Trophoblast cell (in vitro differentiated cells and primary cell): ENCODE data around the gene SOX4.

Experiments used
- DNase-seq, 2 donors: peaks; one replicate each; pipeline ENCODE4 v3.0.0-alpha.2; 2016
- H2AFZ ChIP-seq: 2 replicates; pipeline ENCODE4 v1.6.1; 2013; ENCODE audit warnings: low read length, moderate library complexity, mild to moderate bottlenecking; ENCODE audit not compliant: insufficient read depth, poor library complexity
- H2AK5ac ChIP-seq: 2 replicates; pipeline ENCODE4 v1.6.1; 2013; ENCODE audit warnings: mild to moderate bottlenecking, low read length
- H2BK120ac ChIP-seq: 2 replicates; pipeline ENCODE4 v1.6.1; 2013; ENCODE audit warnings: low read length, mild to moderate bottlenecking, moderate library complexity; ENCODE audit not compliant: insufficient read depth, poor library complexity
- H2BK12ac ChIP-seq: 2 replicates; pipeline ENCODE4 v1.6.1; 2013; ENCODE audit warnings: mild to moderate bottlenecking, low read length, moderate library complexity
- H2BK5ac ChIP-seq: 2 replicates; pipeline ENCODE4 v1.6.1; 2013; ENCODE audit warnings: low read length, low read depth, moderate library complexity, mild to moderate bottlenecking; ENCODE audit not compliant: poor library complexity
- H3K14ac ChIP-seq: 2 replicates; pipeline ENCODE4 v1.6.1; 2013; ENCODE audit warnings: mild to moderate bottlenecking, low read length
- H3K18ac ChIP-seq: 2 replicates; pipeline ENCODE4 v1.6.1; 2013; ENCODE audit warnings: mild to moderate bottlenecking, low read length
- H3K23ac ChIP-seq: 2 replicates; pipeline ENCODE4 v1.6.1; 2013; ENCODE audit warnings: low read length
- H3K27ac ChIP-seq: 2 replicates; pipeline ENCODE4 v1.5.1; 2013; ENCODE audit warnings: low read depth, mild to moderate bottlenecking, inconsistent platforms, low read length, moderate library complexity
- H3K27me3 ChIP-seq: 2 replicates; pipeline ENCODE4 v1.6.1; 2013; ENCODE audit warnings: inconsistent platforms, mild to moderate bottlenecking, low read length, moderate library complexity; ENCODE audit not compliant: insufficient read depth
- H3K36me3 ChIP-seq, 2 experiments: 1 replicate in 1 of 2; 2 replicates in 1 of 2; pipeline ENCODE4 v1.6.1; 2013; ENCODE audit warnings: low read length in 2 of 2, mild to moderate bottlenecking in 2 of 2, moderate library complexity in 1 of 2; ENCODE audit not compliant: insufficient read depth in 2 of 2, control insufficient read depth in 1 of 2
- H3K4ac ChIP-seq: 2 replicates; pipeline ENCODE4 v1.6.1; 2013; ENCODE audit warnings: low read depth, mild to moderate bottlenecking, low read length, moderate library complexity
- H3K4me1 ChIP-seq, 2 experiments: 1 replicate in 1 of 2; 2 replicates in 1 of 2; pipeline ENCODE4 v1.6.1; 2013; ENCODE audit warnings: low read length in 2 of 2, mild to moderate bottlenecking in 2 of 2, moderate library complexity in 1 of 2; ENCODE audit not compliant: insufficient read depth in 2 of 2, control insufficient read depth in 1 of 2
- H3K4me2 ChIP-seq: 2 replicates; pipeline ENCODE4 v1.6.1; 2013; ENCODE audit warnings: inconsistent platforms, mild to moderate bottlenecking, low read length, moderate library complexity
- H3K4me3 ChIP-seq: 2 replicates; pipeline ENCODE4 v1.5.1; 2013; ENCODE audit warnings: mild to moderate bottlenecking, low read depth, low read length, inconsistent platforms
- H3K79me1 ChIP-seq: one replicate; pipeline ENCODE4 v1.6.1; 2013; ENCODE audit warnings: low read length
- H3K79me2 ChIP-seq: 2 replicates; pipeline ENCODE4 v1.6.1; 2013; ENCODE audit warnings: low read length, mild to moderate bottlenecking; ENCODE audit not compliant: control insufficient read depth, insufficient read depth, poor library complexity
- H3K9ac ChIP-seq: 2 replicates; pipeline ENCODE4 v1.6.1; 2013; ENCODE audit warnings: mild to moderate bottlenecking, low read length
- H3K9me3 ChIP-seq: 2 replicates; pipeline ENCODE4 v1.6.1; 2013; ENCODE audit warnings: low read depth, mild to moderate bottlenecking, control low read depth, inconsistent platforms, low read length; ENCODE audit not compliant: insufficient read depth
- H4K12ac ChIP-seq: 2 replicates; pipeline ENCODE4 v1.6.1; 2013; ENCODE audit warnings: low read depth, mild to moderate bottlenecking, low read length, moderate library complexity
- H4K8ac ChIP-seq: 2 replicates; pipeline ENCODE4 v1.6.1; 2013; ENCODE audit warnings: low read depth, mild to moderate bottlenecking, low read length, moderate library complexity
- H4K91ac ChIP-seq: one replicate; pipeline ENCODE4 v1.6.1; 2013; ENCODE audit warnings: low read depth, mild to moderate bottlenecking, low read length, moderate library complexity
- WGBS: extraction: QIAGEN DNeasy Blood & Tissue Kit; methylation state at CpG from one replicate; pipeline ENCODE4 v1.1.7; 2013; ENCODE audit warnings: missing lambda C conversion rate; ENCODE audit not compliant: insufficient read length, insufficient coverage; ENCODE audit errors: extremely low coverage; 5-methylcytosine and 5-hydroxymethylcytosine counted together

Gene SOX4

GRCh38 chr6:21593927-21594415 is 420 bp downstream of the SOX4 start:
- Histone ChIP-seq H2BK12ac (no peak overlapping the region), H3K4me1 (peaks cover under 1% of the 10 kb centered on the region in 2 experiments), H3K9me3 (no peaks in the 10 kb centered on the region), H2AK5ac (no peak overlapping the region), H3K79me1 (peaks cover 33% of the 10 kb centered on the region), H3K27me3 (no peaks in the 10 kb centered on the region), H3K36me3 (peaks cover 15% of the 10 kb centered on the region in 2 experiments), H3K4ac (peak overlapping the region; percentile 87), H4K8ac (peak overlapping the region; percentile 59), H4K91ac (peak overlapping the region; percentile 90), H3K27ac (peak overlapping the region; percentile 94), H3K18ac (peak overlapping the region; percentile 99), H2BK5ac (peak overlapping the region; percentile 75), H3K4me3 (peak overlapping the region; percentile 99), H4K12ac (no peak overlapping the region), H2BK120ac (peak overlapping the region; percentile 67), H3K14ac (peak overlapping the region; percentile 98), H2AFZ (no peak overlapping the region), H3K9ac (peak overlapping the region; percentile 99), H3K79me2 (peaks cover 30% of the 10 kb centered on the region), H3K23ac (no peak overlapping the region), H3K4me2 (peak overlapping the region; percentile 70)
- WGBS: no CpG with 5 or more reads among the region's 19 CpGs
- peak; percentile 62 to 76 for DNase-seq

GRCh38 chr6:21594416-21595281 is 1.1 kb downstream of the SOX4 start:
- peak overlapping the region; percentile 87 for H3K4ac ChIP-seq
- peak overlapping the region; percentile 94 for H3K27ac ChIP-seq
- H4K12ac ChIP-seq: peak overlapping the region; percentile 73
- no peaks in the 10 kb centered on the region for H3K27me3 ChIP-seq
- peak overlapping the region; percentile 73 for H2BK120ac ChIP-seq
- H3K4me3 ChIP-seq: peak overlapping the region; percentile 99
- H3K9me3 ChIP-seq: no peaks in the 10 kb centered on the region
- H4K91ac ChIP-seq: peak overlapping the region; percentile 90
- peaks cover 32% of the 10 kb centered on the region for H3K79me1 ChIP-seq
- WGBS: no CpG with 5 or more reads among the region's 112 CpGs
- H3K4me1 ChIP-seq: peaks cover 2% of the 10 kb centered on the region in 2 experiments
- peak overlapping the region; percentile 71 for H3K4me2 ChIP-seq
- peak overlapping the region; percentile 99 for H3K18ac ChIP-seq
- H2BK12ac ChIP-seq: peak overlapping the region; percentile 46
- peaks cover 30% of the 10 kb centered on the region for H3K79me2 ChIP-seq
- H3K14ac ChIP-seq: peak overlapping the region; percentile 98
- peak overlapping the region; percentile 75 for H2BK5ac ChIP-seq
- DNase-seq: peak; percentile 25 to 54
- H2AK5ac ChIP-seq: peak overlapping the region; percentile 83
- H3K36me3 ChIP-seq: peaks cover 15% of the 10 kb centered on the region in 2 experiments
- peak overlapping the region; percentile 99 for H3K9ac ChIP-seq
- peak overlapping the region; percentile 59 for H4K8ac ChIP-seq
- H3K23ac ChIP-seq: peak overlapping the region; percentile 0
- peak overlapping the region; percentile 77 for H2AFZ ChIP-seq

GRCh38 chr6:21595285-21596144 is 2.0 kb downstream of the SOX4 start:
- H3K36me3 ChIP-seq: peaks cover 15% of the 10 kb centered on the region in 2 experiments
- no peaks in the 10 kb centered on the region for H3K27me3 ChIP-seq
- peaks cover 30% of the 10 kb centered on the region for H3K79me2 ChIP-seq
- peak overlapping the region; percentile 71 for H4K12ac ChIP-seq
- H2AK5ac ChIP-seq: peak overlapping the region; percentile 9
- peaks cover 2% of the 10 kb centered on the region in 2 experiments for H3K4me1 ChIP-seq
- peak overlapping the region; percentile 94 for H3K27ac ChIP-seq
- H3K4me2 ChIP-seq: peak overlapping the region; percentile 71
- DNase-seq: peak in 1 of 2 donors; percentile 46
- H3K79me1 ChIP-seq: peaks cover 32% of the 10 kb centered on the region
- WGBS: no CpG with 5 or more reads among the region's 108 CpGs
- H3K18ac ChIP-seq: peak overlapping the region; percentile 68
- H2BK5ac ChIP-seq: peak overlapping the region; percentile 66
- peak overlapping the region; percentile 99 for H3K4me3 ChIP-seq
- H3K14ac ChIP-seq: peak overlapping the region; percentile 91
- no peaks in the 10 kb centered on the region for H3K9me3 ChIP-seq
- no peak overlapping the region for H3K23ac ChIP-seq
- peak overlapping the region; percentile 56 for H2BK12ac ChIP-seq
- H4K91ac ChIP-seq: peak overlapping the region; percentile 90
- H3K9ac ChIP-seq: peak overlapping the region; percentile 99
- H4K8ac ChIP-seq: peak overlapping the region; percentile 87
- H2BK120ac ChIP-seq: peak overlapping the region; percentile 73
- H2AFZ ChIP-seq: peak overlapping the region; percentile 59
- peak overlapping the region; percentile 87 for H3K4ac ChIP-seq
